Measurements from ENCODE around the gene TSPAN5.

Gene TSPAN5

GRCh38 chr4:98656886-98657285, 1.5 kb downstream of the TSPAN5 start:
- H3K9me3 ChIP-seq (ENCODE audit: insufficient read depth, low read length), result no peaks in the 10 kb centered on the region
- H3K4me2 ChIP-seq (ENCODE audit: low read depth, low read length, poor library complexity, severe bottlenecking), result no peak overlapping the region
- no peak overlapping the region for H3K9ac ChIP-seq (ENCODE audit: low read length)
- H3K27ac ChIP-seq (ENCODE audit: low read depth, low read length), result no peak overlapping the region
- H4K20me1 ChIP-seq (ENCODE audit: low read depth, low read length), result no peaks in the 10 kb centered on the region
- no peaks in the 10 kb centered on the region for H3K9me2 ChIP-seq (replicated peaks; ENCODE audit: insufficient read depth, low read length)
- no peaks in the 10 kb centered on the region for H3F3A ChIP-seq (ENCODE audit: insufficient read depth)
- H3K79me2 ChIP-seq (ENCODE audit: insufficient read depth, low read length), result no peaks in the 10 kb centered on the region
- TF ChIP-seq CTCF (IDR thresholded peaks at IDR 0.05; ENCODE audit: insufficient read depth, low read length, poor library complexity, severe bottlenecking) (no peak), EZH2phosphoT487 (conservative IDR thresholded peaks at IDR 0.05; ENCODE audit: low read length) (no peak)
- no peak overlapping the region for H2AFZ ChIP-seq (ENCODE audit: low read depth, low read length, severe bottlenecking)
- no peaks in the 10 kb centered on the region for H3K27me3 ChIP-seq (ENCODE audit: low read length)
- H3K4me3 ChIP-seq (ENCODE audit: insufficient read depth, low read length, poor library complexity, severe bottlenecking), result no peak overlapping the region
- H3K36me3 ChIP-seq (ENCODE audit: low read length), result no peaks in the 10 kb centered on the region

- no peak overlapping the region for H3K9ac ChIP-seq (ENCODE audit: low read length)
- no peak for TF ChIP-seq EZH2phosphoT487 (conservative IDR thresholded peaks at IDR 0.05; ENCODE audit: low read length)
- no peak for TF ChIP-seq CTCF (IDR thresholded peaks at IDR 0.05; ENCODE audit: insufficient read depth, low read length, poor library complexity, severe bottlenecking)
- no peak overlapping the region for H2AFZ ChIP-seq (ENCODE audit: low read depth, low read length, severe bottlenecking)
- H3K9me3 ChIP-seq (ENCODE audit: insufficient read depth, low read length), result no peaks in the 10 kb centered on the region
- H3K79me2 ChIP-seq (ENCODE audit: insufficient read depth, low read length), result no peaks in the 10 kb centered on the region
- H3K36me3 ChIP-seq (ENCODE audit: low read length), result no peaks in the 10 kb centered on the region
- H3K27ac ChIP-seq (ENCODE audit: low read depth, low read length), result no peak overlapping the region
- H3K9me2 ChIP-seq (replicated peaks; ENCODE audit: insufficient read depth, low read length), result no peaks in the 10 kb centered on the region
- H3K4me3 ChIP-seq (ENCODE audit: insufficient read depth, low read length, poor library complexity, severe bottlenecking), result no peak overlapping the region
- H4K20me1 ChIP-seq (ENCODE audit: low read depth, low read length), result no peaks in the 10 kb centered on the region
- H3F3A ChIP-seq (ENCODE audit: insufficient read depth), result no peaks in the 10 kb centered on the region
- H3K4me2 ChIP-seq (ENCODE audit: low read depth, low read length, poor library complexity, severe bottlenecking), result no peak overlapping the region
- no peaks in the 10 kb centered on the region for H3K27me3 ChIP-seq (ENCODE audit: low read length)
Measured at GRCh38 chr4:98656443-98656842, 2.0 kb downstream of the TSPAN5 start.

- no peaks in the 10 kb centered on the region for H3K9me3 ChIP-seq (ENCODE audit: insufficient read depth, low read length)
- H3K36me3 ChIP-seq (ENCODE audit: low read length), result no peaks in the 10 kb centered on the region
- no peaks in the 10 kb centered on the region for H3K27me3 ChIP-seq (ENCODE audit: low read length)
- H3F3A ChIP-seq (ENCODE audit: insufficient read depth), result no peaks in the 10 kb centered on the region
- H4K20me1 ChIP-seq (ENCODE audit: low read depth, low read length), result no peaks in the 10 kb centered on the region
- no peak overlapping the region for H3K9ac ChIP-seq (ENCODE audit: low read length)
- H3K4me3 ChIP-seq (ENCODE audit: insufficient read depth, low read length, poor library complexity, severe bottlenecking), result no peak overlapping the region
- no peaks in the 10 kb centered on the region for H3K9me2 ChIP-seq (replicated peaks; ENCODE audit: insufficient read depth, low read length)
- H3K4me2 ChIP-seq (ENCODE audit: low read depth, low read length, poor library complexity, severe bottlenecking), result no peak overlapping the region
- no peak for TF ChIP-seq EZH2phosphoT487 (conservative IDR thresholded peaks at IDR 0.05; ENCODE audit: low read length)
- TF ChIP-seq CTCF (IDR thresholded peaks at IDR 0.05; ENCODE audit: insufficient read depth, low read length, poor library complexity, severe bottlenecking), result no peak
- no peaks in the 10 kb centered on the region for H3K79me2 ChIP-seq (ENCODE audit: insufficient read depth, low read length)
- H3K27ac ChIP-seq (ENCODE audit: low read depth, low read length), result no peak overlapping the region
- no peak overlapping the region for H2AFZ ChIP-seq (ENCODE audit: low read depth, low read length, severe bottlenecking)
Measured at GRCh38 chr4:98653890-98654867, 4.2 kb downstream of the TSPAN5 start.

Data from SU-DHL-6 (cell line).